NCI-H1105 (cell line): Measurements from ENCODE around the gene ZSCAN12.
A peak's percentile ranks its signal among the peaks of the same experiment; 100 is the strongest.
"Not testable (repeated sequence)": the region's sequence is repeated elsewhere in the genome, so short reads cannot be mapped to it uniquely, and the experiment has no call there.

ENCODE experiments used
- DNase-seq: peaks from one replicate; lab custom pipeline; 2025; lab: John Stamatoyannopoulos, UW

Gene ZSCAN12

GRCh38 chr6:28393912-28394662 lies 5.5 kb downstream of the ZSCAN12 start:
- DNase-seq, result no peak

- DNase-seq, result no peak
Measured at GRCh38 chr6:28390688-28391087, 8.9 kb downstream of the ZSCAN12 start.

- no peak for DNase-seq
Measured at GRCh38 chr6:28384143-28384533, 15.4 kb downstream of the ZSCAN12 start.

- no peak for DNase-seq
Measured at GRCh38 chr6:28383235-28384142, 16.1 kb downstream of the ZSCAN12 start.

- no peak for DNase-seq
Measured at GRCh38 chr6:28380381-28380780, 19.2 kb downstream of the ZSCAN12 start.

- DNase-seq, result no peak
Measured at GRCh38 chr6:28378644-28379043, 20.9 kb downstream of the ZSCAN12 start.

- DNase-seq, result no peak
Measured at GRCh38 chr6:28377879-28378278, 21.7 kb downstream of the ZSCAN12 start.

- DNase-seq, result no peak
Measured at GRCh38 chr6:28373925-28374324, 25.6 kb downstream of the ZSCAN12 start.

- no peak for DNase-seq
Measured at GRCh38 chr6:28371706-28372451, 27.7 kb downstream of the ZSCAN12 start.

- DNase-seq, result no peak
Measured at GRCh38 chr6:28371280-28371679, 28.3 kb downstream of the ZSCAN12 start.

GRCh38 chr6:28370440-28370839 lies 29.1 kb downstream of the ZSCAN12 start:
- DNase-seq, result no peak

GRCh38 chr6:28369463-28369862 lies 30.1 kb downstream of the ZSCAN12 start:
- no peak for DNase-seq

- DNase-seq, result no peak
Measured at GRCh38 chr6:28368522-28368921, 31.0 kb downstream of the ZSCAN12 start.

- not testable (repeated sequence) for DNase-seq
Measured at GRCh38 chr6:28365590-28365989, 34.0 kb downstream of the ZSCAN12 start.

- DNase-seq, result no peak
Measured at GRCh38 chr6:28360961-28361360, 38.6 kb downstream of the ZSCAN12 start.

GRCh38 chr6:28359562-28359961 lies 40.0 kb downstream of the ZSCAN12 start:
- DNase-seq, result not testable (repeated sequence)

GRCh38 chr6:28357036-28357435 lies 42.5 kb downstream of the ZSCAN12 start:
- DNase-seq, result no peak

GRCh38 chr6:28356666-28357020 lies 42.9 kb downstream of the ZSCAN12 start:
- DNase-seq, result no peak

- DNase-seq, result peak; percentile 76
Measured at GRCh38 chr6:28355743-28356665, 43.5 kb downstream of the ZSCAN12 start.

GRCh38 chr6:28354688-28355554 lies 44.6 kb downstream of the ZSCAN12 start:
- no peak for DNase-seq
